HepG2 (cell line): ENCODE data around the gene GLIPR1L1. TPM values are rescaled to one million over a fixed set of nuclear protein-coding genes. Genes with fewer than 3 reads are reported as not detected.

Experiments used
- ATAC-seq: fragments of 200-7000 bp; cut with Tn5 transposase; 3 replicates; pipeline ENCODE4 v1.9.1; 2020; ENCODE audit warnings: mild to moderate bottlenecking, moderate library complexity
- BruUV-seq: library from RNA; stranded (reverse); fragments of 400-500 nt; replicated peaks from 2 replicates; lab custom pipeline; 2021; lab: Mats Ljungman, UMichigan
- CTCF ChIA-PET: fragments of 300-600 bp; formaldehyde crosslinking; extraction: SDS; loops from one replicate; lab custom pipeline; 2021; ENCODE audit warnings: low total read pairs, inconsistent platforms, low intra/inter-chr PET ratio; lab: Yijun Ruan, JAX
- POLR2A ChIA-PET: fragments of 350-600 bp; sonication (Branson Sonifier 250); formaldehyde crosslinking; loops from one replicate; lab custom pipeline; 2020; ENCODE audit warnings: antibody characterized with exemption, inconsistent platforms; lab: Yijun Ruan, JAX
- DNase-seq: peaks from one replicate; pipeline ENCODE4 v3.0.0-alpha.2; 2015; ENCODE audit warnings: low spot score
- FAIRE-seq: peaks from 3 replicates; lab custom pipeline; 2011; peaks lifted over from hg19 to GRCh38; lab: Jason Lieb, UNC
- H2AFZ ChIP-seq: one replicate; pipeline ENCODE4 v1.6.1; 2011; ENCODE audit warnings: low read length, inconsistent platforms
- H3K27ac ChIP-seq: fragments of 300-600 bp; 3 replicates; pipeline ENCODE4 v1.8.0; 2011; ENCODE audit warnings: mixed run types, mild to moderate bottlenecking, mixed read lengths, low read length, inconsistent platforms; ENCODE audit not compliant: insufficient read depth; ENCODE audit errors: extremely low read length
- H3K27me3 ChIP-seq, 2 experiments: fragments of 200-600 bp in 1 of 2; 2 replicates in 1 of 2; 3 replicates in 1 of 2; pipeline versions ENCODE4 v1.6.0 to v1.8.0; 2011; ENCODE audit warnings: low read length in 2 of 2, mild to moderate bottlenecking in 2 of 2, moderate library complexity in 2 of 2, inconsistent platforms in 1 of 2; ENCODE audit not compliant: insufficient read depth in 2 of 2, control insufficient read depth in 1 of 2
- H3K36me3 ChIP-seq, 2 experiments: fragments of 200-600 bp in 1 of 2; replicated peaks in 1 of 2; 2 replicates in 1 of 2; 3 replicates in 1 of 2; pipeline versions ENCODE4 v1.5.1 to v1.8.0; 2011; ENCODE audit warnings: low read length in 2 of 2, inconsistent platforms in 1 of 2; ENCODE audit not compliant: insufficient read depth in 2 of 2, control insufficient read depth in 1 of 2
- H3K4me1 ChIP-seq: 2 replicates; pipeline ENCODE4 v1.5.1; 2012; ENCODE audit warnings: low read length, inconsistent platforms; ENCODE audit not compliant: insufficient read depth
- H3K4me2 ChIP-seq: 2 replicates; pipeline ENCODE4 v1.6.0; 2011; ENCODE audit warnings: low read depth, low read length, inconsistent platforms
- H3K4me3 ChIP-seq, 3 experiments: fragments of 200-600 bp in 1 of 3; sonication (generic), shearing (Covaris generic) in 1 of 3; replicated peaks in 1 of 3; 2 replicates each; pipeline ENCODE4 v1.5.1; 2011 to 2016; ENCODE audit warnings: low read length in 3 of 3, inconsistent platforms in 2 of 3, low read depth in 2 of 3, mild to moderate bottlenecking in 2 of 3, control low read depth in 1 of 3, mixed read lengths in 1 of 3; ENCODE audit not compliant: insufficient read depth in 1 of 3
- H3K79me2 ChIP-seq: one replicate; pipeline ENCODE4 v1.6.1; 2011; ENCODE audit warnings: low read length, inconsistent platforms; ENCODE audit not compliant: insufficient read depth
- H3K9ac ChIP-seq: 2 replicates; pipeline ENCODE4 v1.6.0; 2011; ENCODE audit warnings: mild to moderate bottlenecking, low read depth, low read length, inconsistent platforms; ENCODE audit not compliant: insufficient read depth
- H3K9me3 ChIP-seq: 2 replicates; pipeline ENCODE4 v1.5.1; 2012; ENCODE audit warnings: mild to moderate bottlenecking, low read length
- H4K20me1 ChIP-seq: 2 replicates; pipeline ENCODE4 v1.6.0; 2011; ENCODE audit warnings: inconsistent platforms, mild to moderate bottlenecking, low read length, moderate library complexity; ENCODE audit not compliant: insufficient read depth
- ATF2 ChIP-seq: sonication (generic); formaldehyde crosslinking; IDR thresholded peaks from 2 replicates; pipeline ENCODE4 v1.4.0; 2020; ENCODE audit warnings: missing genetic modification reagents
- ATF3 ChIP-seq: sonication (generic); formaldehyde crosslinking; IDR thresholded peaks from 2 replicates; pipeline ENCODE4 v1.4.0; 2020; ENCODE audit warnings: missing genetic modification reagents
- FLYWCH1 ChIP-seq: sonication (generic); formaldehyde crosslinking; IDR thresholded peaks from 2 replicates; pipeline ENCODE4 v1.8.1; 2023; ENCODE audit warnings: mild to moderate bottlenecking, missing genetic modification reagents
- FUBP1 ChIP-seq: sonication (generic); formaldehyde crosslinking; IDR thresholded peaks from 2 replicates; pipeline ENCODE4 v1.5.1; 2020; ENCODE audit warnings: missing genetic modification reagents, mild to moderate bottlenecking, borderline replicate concordance
- MAFG ChIP-seq: sonication (generic); formaldehyde crosslinking; IDR thresholded peaks from 2 replicates; pipeline ENCODE4 v1.5.1; 2020; ENCODE audit warnings: mild to moderate bottlenecking, missing genetic modification reagents
- NFE2 ChIP-seq: sonication (generic); formaldehyde crosslinking; IDR thresholded peaks from 2 replicates; pipeline ENCODE4 v1.4.0; 2020; ENCODE audit warnings: missing genetic modification reagents
- RARA ChIP-seq: IDR thresholded peaks from 2 replicates; pipeline ENCODE4 v1.6.1; 2016; ENCODE audit warnings: missing genetic modification reagents, missing compliant biosample characterization
- SAP130 ChIP-seq: IDR thresholded peaks from 2 replicates; pipeline ENCODE4 v1.6.1; 2016; ENCODE audit warnings: low read depth
- SRSF9 ChIP-seq: fragments of 200-400 bp; formaldehyde crosslinking; IDR thresholded peaks from 2 replicates; pipeline ENCODE4 v1.6.1; 2018; ENCODE audit warnings: borderline replicate concordance, mild to moderate bottlenecking, low read depth, low read length; ENCODE audit not compliant: insufficient read depth, poor library complexity, severe bottlenecking
- THAP9 ChIP-seq: sonication (generic); formaldehyde crosslinking; IDR thresholded peaks from 2 replicates; pipeline ENCODE4; 2020; ENCODE audit warnings: missing genetic modification reagents, mild to moderate bottlenecking, borderline replicate concordance
- ZNF234 ChIP-seq: sonication (generic); formaldehyde crosslinking; conservative IDR thresholded peaks from 2 replicates; pipeline ENCODE4 v1.5.1; 2020; ENCODE audit warnings: mild to moderate bottlenecking, missing genetic modification reagents
- ZNF430 ChIP-seq: sonication (generic); formaldehyde crosslinking; IDR thresholded peaks from 2 replicates; pipeline ENCODE4 v1.9.0; 2021; ENCODE audit warnings: mild to moderate bottlenecking, missing genetic modification reagents
- ZNF503 ChIP-seq: sonication (generic); formaldehyde crosslinking; IDR thresholded peaks from 2 replicates; pipeline ENCODE4 v1.4.0; 2020; ENCODE audit warnings: missing genetic modification reagents
- ZNF530 ChIP-seq: sonication (generic); formaldehyde crosslinking; IDR thresholded peaks from 2 replicates; pipeline ENCODE4 v1.5.0; 2020; ENCODE audit warnings: low read depth, mild to moderate bottlenecking, missing genetic modification reagents
- ZNF839 ChIP-seq: sonication (generic); formaldehyde crosslinking; IDR thresholded peaks from 2 replicates; pipeline ENCODE4 v1.4.0; 2020; ENCODE audit warnings: missing genetic modification reagents, mild to moderate bottlenecking, borderline replicate concordance
- WGBS: methylation state at CpG from one replicate; pipeline ENCODE4 v1.1.6; 2017; ENCODE audit warnings: low lambda C conversion rate; 5-methylcytosine and 5-hydroxymethylcytosine counted together
- in situ Hi-C: cut with HindIII; loops from 2 replicates; pipeline ENCODE4 v1.10.0; 2017; ENCODE audit warnings: low pct_unique_long_range_greater_than_20kb; ENCODE audit not compliant: extremely low pct_ligation_motif_present
- intact Hi-C: fragments of 100-400 bp; cut with micrococcal nuclease; formaldehyde crosslinking; loops from one replicate; pipeline ENCODE4 v1.10.0; 2022; ENCODE audit not compliant: unreplicated experiment
- polyA plus RNA-seq, 8 experiments: library from polyadenylated mRNA; depleted of rRNA in 3 of 8; stranded (reverse) in 7 of 8; unstranded in 1 of 8; fragments of >200 nt; fragmentation: Illumina TruSeq in 4 of 8; extraction: Trizol in 4 of 8; gene quantifications; 2 replicates each; pipeline versions ENCODE4 v1.2.1 to v1.2.3, GENCODE V29; 2011 to 2016; ENCODE audit warnings: low read depth in 4 of 8, missing spikeins in 1 of 8, mixed read lengths in 1 of 8; ENCODE audit not compliant: insufficient read depth in 1 of 8
- total RNA-seq, 5 experiments: library from RNA; depleted of rRNA; stranded (reverse); fragments of >200 nt; fragmentation: Illumina TruSeq; extraction: Trizol; gene quantifications; 2 replicates each; pipeline ENCODE4 v1.2.3, GENCODE V29; 2016; ENCODE audit warnings: low read depth in 1 of 5

GLIPR1L1 gene
- total and polyA plus RNA-seq, 2 of the 13 experiments (the other 11 are each of a cell fraction or from before 2014, with no cell fraction given) = not detected

GRCh38 chr12:75389706-75390105, 55.2 kb downstream of the GLIPR1L1 start:
- no peak overlapping the region for H2AFZ ChIP-seq
- WGBS = 0% methylated on average over 1 of the region's 1 CpG
- no peaks in the 10 kb centered on the region for H4K20me1 ChIP-seq
- H3K9ac ChIP-seq = no peak overlapping the region
- no peaks in the 10 kb centered on the region for H3K9me3 ChIP-seq
- no peaks in the 10 kb centered on the region for H3K79me2 ChIP-seq
- no peaks in the 10 kb centered on the region for H3K4me1 ChIP-seq
- no peak overlapping the region for H3K4me2 ChIP-seq
- no peak overlapping the region for H3K4me3 ChIP-seq
- DNase-seq (no peak), ATAC-seq (no peak), FAIRE-seq (no peak)
- no peak for TF ChIP-seq FUBP1 (CRISPR knock-in tag)
- no peak for TF ChIP-seq NFE2
- no peak for TF ChIP-seq ZNF503 (CRISPR knock-in tag)
- no peak for TF ChIP-seq RARA (CRISPR knock-in tag)
- TF ChIP-seq ZNF430 (CRISPR knock-in tag) = no peak
- TF ChIP-seq MAFG (CRISPR knock-in tag) = no peak
- TF ChIP-seq SAP130 (CRISPR knock-in tag) = no peak
- no peak for TF ChIP-seq ZNF234
- no peak for TF ChIP-seq SRSF9
- no peak for TF ChIP-seq THAP9 (CRISPR knock-in tag)
- no peak for TF ChIP-seq ATF2
- no peak for TF ChIP-seq ATF3
- no peak for TF ChIP-seq ZNF839 (CRISPR knock-in tag)
- no peak for TF ChIP-seq ZNF530 (CRISPR knock-in tag)
- no peak for TF ChIP-seq FLYWCH1 (CRISPR knock-in tag)
- no peaks in the 10 kb centered on the region for H3K36me3 ChIP-seq
- no peak overlapping the region for H3K27ac ChIP-seq
- BruUV-seq = no TSS peak
- ChIA-PET POLR2A (no interaction called here), CTCF (no interaction called here)
- intact Hi-C loops (no loop called here), in situ Hi-C loops (no loop called here)
- H3K27me3 ChIP-seq = no peaks in the 10 kb centered on the region
